HepG2 (cell line): ENCODE data around the gene PDE3A. TPM values are rescaled to one million over a fixed set of nuclear protein-coding genes. Genes with fewer than 3 reads are reported as not detected.

ENCODE experiments used
- ATAC-seq: fragments of 200-7000 bp; cut with Tn5 transposase; 3 replicates; pipeline ENCODE4 v1.9.1; 2020; ENCODE audit warnings: mild to moderate bottlenecking, moderate library complexity
- BruUV-seq: library from RNA; stranded (reverse); fragments of 400-500 nt; replicated peaks from 2 replicates; lab custom pipeline; 2021; lab: Mats Ljungman, UMichigan
- CTCF ChIA-PET: fragments of 300-600 bp; formaldehyde crosslinking; extraction: SDS; loops from one replicate; lab custom pipeline; 2021; ENCODE audit warnings: low total read pairs, inconsistent platforms, low intra/inter-chr PET ratio; lab: Yijun Ruan, JAX
- POLR2A ChIA-PET: fragments of 350-600 bp; sonication (Branson Sonifier 250); formaldehyde crosslinking; loops from one replicate; lab custom pipeline; 2020; ENCODE audit warnings: antibody characterized with exemption, inconsistent platforms; lab: Yijun Ruan, JAX
- DNase-seq: peaks from one replicate; pipeline ENCODE4 v3.0.0-alpha.2; 2015; ENCODE audit warnings: low spot score
- FAIRE-seq: peaks from 3 replicates; lab custom pipeline; 2011; peaks lifted over from hg19 to GRCh38; lab: Jason Lieb, UNC
- H2AFZ ChIP-seq: one replicate; pipeline ENCODE4 v1.6.1; 2011; ENCODE audit warnings: low read length, inconsistent platforms
- H3K27ac ChIP-seq: fragments of 300-600 bp; 3 replicates; pipeline ENCODE4 v1.8.0; 2011; ENCODE audit warnings: mixed run types, mild to moderate bottlenecking, mixed read lengths, low read length, inconsistent platforms; ENCODE audit not compliant: insufficient read depth; ENCODE audit errors: extremely low read length
- H3K27me3 ChIP-seq, 2 experiments: fragments of 200-600 bp in 1 of 2; 2 replicates in 1 of 2; 3 replicates in 1 of 2; pipeline versions ENCODE4 v1.6.0 to v1.8.0; 2011; ENCODE audit warnings: low read length in 2 of 2, mild to moderate bottlenecking in 2 of 2, moderate library complexity in 2 of 2, inconsistent platforms in 1 of 2; ENCODE audit not compliant: insufficient read depth in 2 of 2, control insufficient read depth in 1 of 2
- H3K36me3 ChIP-seq, 2 experiments: fragments of 200-600 bp in 1 of 2; replicated peaks in 1 of 2; 2 replicates in 1 of 2; 3 replicates in 1 of 2; pipeline versions ENCODE4 v1.5.1 to v1.8.0; 2011; ENCODE audit warnings: low read length in 2 of 2, inconsistent platforms in 1 of 2; ENCODE audit not compliant: insufficient read depth in 2 of 2, control insufficient read depth in 1 of 2
- H3K4me1 ChIP-seq: 2 replicates; pipeline ENCODE4 v1.5.1; 2012; ENCODE audit warnings: low read length, inconsistent platforms; ENCODE audit not compliant: insufficient read depth
- H3K4me2 ChIP-seq: 2 replicates; pipeline ENCODE4 v1.6.0; 2011; ENCODE audit warnings: low read depth, low read length, inconsistent platforms
- H3K4me3 ChIP-seq, 3 experiments: fragments of 200-600 bp in 1 of 3; sonication (generic), shearing (Covaris generic) in 1 of 3; replicated peaks in 1 of 3; 2 replicates each; pipeline ENCODE4 v1.5.1; 2011 to 2016; ENCODE audit warnings: low read length in 3 of 3, inconsistent platforms in 2 of 3, low read depth in 2 of 3, mild to moderate bottlenecking in 2 of 3, control low read depth in 1 of 3, mixed read lengths in 1 of 3; ENCODE audit not compliant: insufficient read depth in 1 of 3
- H3K79me2 ChIP-seq: one replicate; pipeline ENCODE4 v1.6.1; 2011; ENCODE audit warnings: low read length, inconsistent platforms; ENCODE audit not compliant: insufficient read depth
- H3K9ac ChIP-seq: 2 replicates; pipeline ENCODE4 v1.6.0; 2011; ENCODE audit warnings: mild to moderate bottlenecking, low read depth, low read length, inconsistent platforms; ENCODE audit not compliant: insufficient read depth
- H3K9me3 ChIP-seq: 2 replicates; pipeline ENCODE4 v1.5.1; 2012; ENCODE audit warnings: mild to moderate bottlenecking, low read length
- H4K20me1 ChIP-seq: 2 replicates; pipeline ENCODE4 v1.6.0; 2011; ENCODE audit warnings: inconsistent platforms, mild to moderate bottlenecking, low read length, moderate library complexity; ENCODE audit not compliant: insufficient read depth
- ATF1 ChIP-seq: IDR thresholded peaks from 2 replicates; pipeline ENCODE4 v1.6.1; 2016; ENCODE audit warnings: mild to moderate bottlenecking, control low read depth
- BCL6 ChIP-seq: IDR thresholded peaks from 2 replicates; pipeline ENCODE4 v1.6.1; 2016; ENCODE audit warnings: missing genetic modification reagents, missing compliant biosample characterization
- CTCF ChIP-seq: sonication (generic); formaldehyde crosslinking; IDR thresholded peaks from 2 replicates; pipeline ENCODE4 v1.5.0; 2020; ENCODE audit warnings: mild to moderate bottlenecking, missing genetic modification reagents, moderate library complexity
- DR1 ChIP-seq: sonication (generic); formaldehyde crosslinking; IDR thresholded peaks from 2 replicates; pipeline ENCODE4 v1.8.0; 2021; ENCODE audit warnings: mild to moderate bottlenecking, missing genetic modification reagents, inconsistent platforms
- HCFC1 ChIP-seq: fragments of 150-350 bp; IDR thresholded peaks from 2 replicates; pipeline ENCODE4 v1.6.1; 2014; ENCODE audit warnings: low read depth, low read length
- HES4 ChIP-seq: sonication (generic); formaldehyde crosslinking; IDR thresholded peaks from 2 replicates; pipeline ENCODE4 v1.9.0; 2021; ENCODE audit warnings: mild to moderate bottlenecking, missing genetic modification reagents, borderline replicate concordance
- KAT8 ChIP-seq: IDR thresholded peaks from 2 replicates; pipeline ENCODE4 v1.6.1; 2016; ENCODE audit warnings: missing genetic modification reagents, missing compliant biosample characterization
- LCORL ChIP-seq, 2 experiments: fragments of 450-650 bp in 1 of 2; sonication (generic) in 1 of 2; formaldehyde crosslinking in 1 of 2; IDR thresholded peaks; 2 replicates each; pipeline versions ENCODE4 v1.5.0 to v1.6.1; 2017 to 2020; ENCODE audit warnings: antibody characterized with exemption in 1 of 2, missing genetic modification reagents in 1 of 2
- PCBP1 ChIP-seq: fragments of 200-400 bp; formaldehyde crosslinking; IDR thresholded peaks from 2 replicates; pipeline ENCODE4 v1.6.1; 2017; ENCODE audit warnings: mild to moderate bottlenecking, low read depth, low read length, borderline replicate concordance
- TRIM24 ChIP-seq: sonication (generic); formaldehyde crosslinking; IDR thresholded peaks from 2 replicates; pipeline ENCODE4 v1.8.0; 2022; ENCODE audit warnings: mild to moderate bottlenecking, missing genetic modification reagents
- ZNF260 ChIP-seq: sonication (generic); formaldehyde crosslinking; IDR thresholded peaks from 2 replicates; pipeline ENCODE4 v1.4.0; 2020; ENCODE audit warnings: missing genetic modification reagents, low read depth, mild to moderate bottlenecking, borderline replicate concordance
- ZNF552 ChIP-seq: sonication (generic); formaldehyde crosslinking; IDR thresholded peaks from 2 replicates; pipeline ENCODE4 v1.9.0; 2022; ENCODE audit warnings: missing genetic modification reagents, mild to moderate bottlenecking, borderline replicate concordance
- ZNF557 ChIP-seq: sonication (generic); formaldehyde crosslinking; IDR thresholded peaks from 2 replicates; pipeline ENCODE4 v1.4.0; 2020; ENCODE audit warnings: missing genetic modification reagents
- WGBS: methylation state at CpG from one replicate; pipeline ENCODE4 v1.1.6; 2017; ENCODE audit warnings: low lambda C conversion rate; 5-methylcytosine and 5-hydroxymethylcytosine counted together
- in situ Hi-C: cut with HindIII; loops from 2 replicates; pipeline ENCODE4 v1.10.0; 2017; ENCODE audit warnings: low pct_unique_long_range_greater_than_20kb; ENCODE audit not compliant: extremely low pct_ligation_motif_present
- intact Hi-C: fragments of 100-400 bp; cut with micrococcal nuclease; formaldehyde crosslinking; loops from one replicate; pipeline ENCODE4 v1.10.0; 2022; ENCODE audit not compliant: unreplicated experiment
- polyA plus RNA-seq, 8 experiments: library from polyadenylated mRNA; depleted of rRNA in 3 of 8; stranded (reverse) in 7 of 8; unstranded in 1 of 8; fragments of >200 nt; fragmentation: Illumina TruSeq in 4 of 8; extraction: Trizol in 4 of 8; gene quantifications; 2 replicates each; pipeline versions ENCODE4 v1.2.1 to v1.2.3, GENCODE V29; 2011 to 2016; ENCODE audit warnings: low read depth in 4 of 8, missing spikeins in 1 of 8, mixed read lengths in 1 of 8; ENCODE audit not compliant: insufficient read depth in 1 of 8
- total RNA-seq, 5 experiments: library from RNA; depleted of rRNA; stranded (reverse); fragments of >200 nt; fragmentation: Illumina TruSeq; extraction: Trizol; gene quantifications; 2 replicates each; pipeline ENCODE4 v1.2.3, GENCODE V29; 2016; ENCODE audit warnings: low read depth in 1 of 5
- TF ChIP-seq, protein P1 (sequence below): sonication (generic); formaldehyde crosslinking; IDR thresholded peaks from 2 replicates; pipeline ENCODE4 v1.5.0; 2020; ENCODE audit warnings: mild to moderate bottlenecking, low read depth, missing genetic modification reagents, borderline replicate concordance
- TF ChIP-seq, protein P2 (sequence below): sonication (generic); formaldehyde crosslinking; IDR thresholded peaks from 2 replicates; pipeline ENCODE4 v1.4.0; 2020; ENCODE audit warnings: mild to moderate bottlenecking, missing genetic modification reagents

PDE3A gene
- total and polyA plus RNA-seq, 2 of the 13 experiments (the other 11 are each of a cell fraction or from before 2014, with no cell fraction given) = 0.77 to 1.5 TPM

DNA sequence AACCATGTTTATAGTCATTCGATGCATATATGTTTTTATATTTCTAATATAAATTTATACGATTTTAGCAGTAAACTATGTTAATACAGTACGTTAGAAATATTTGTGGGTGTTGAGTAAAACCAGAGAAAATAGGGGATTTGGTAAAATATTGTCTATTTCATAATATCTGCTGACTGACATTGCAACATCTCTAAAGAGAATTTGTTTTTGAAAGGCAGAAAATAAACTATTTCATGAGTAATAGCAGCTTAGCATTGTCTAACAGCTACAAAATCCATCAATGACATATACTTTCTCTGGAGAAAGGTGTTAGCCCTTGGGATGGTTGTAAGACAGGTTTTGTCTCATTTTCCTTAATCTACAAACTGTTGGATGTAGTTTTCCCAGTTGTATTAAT lies 144.9 kb downstream of the PDE3A start:
- in situ Hi-C loops = no loop called here
- Histone ChIP-seq H3K4me1 (no peaks in the 10 kb centered on the region), H3K27ac (no peak overlapping the region)
- TF ChIP-seq, protein P1, sequence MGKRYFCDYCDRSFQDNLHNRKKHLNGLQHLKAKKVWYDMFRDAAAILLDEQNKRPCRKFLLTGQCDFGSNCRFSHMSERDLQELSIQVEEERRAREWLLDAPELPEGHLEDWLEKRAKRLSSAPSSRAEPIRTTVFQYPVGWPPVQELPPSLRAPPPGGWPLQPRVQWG = no peak
- TF ChIP-seq HCFC1 = no peak
- no peak for TF ChIP-seq DR1 (CRISPR knock-in tag)
- no peak for TF ChIP-seq ATF1
- TF ChIP-seq ZNF552 = no peak
- no peak for TF ChIP-seq LCORL (IDR thresholded peaks at IDR 0.05)
- TF ChIP-seq LCORL (CRISPR knock-in tag; IDR thresholded peaks at IDR 0.05) = no peak
- TF ChIP-seq ZNF260 (CRISPR knock-in tag) = no peak
- TF ChIP-seq CTCF (CRISPR knock-in tag) = no peak
- TF ChIP-seq HES4 (CRISPR knock-in tag) = no peak
- TF ChIP-seq ZNF557 (CRISPR knock-in tag) = no peak
- no peak for TF ChIP-seq PCBP1
- TF ChIP-seq TRIM24 (CRISPR knock-in tag) = no peak
- TF ChIP-seq BCL6 (CRISPR knock-in tag) = no peak
- TF ChIP-seq, protein P2, sequence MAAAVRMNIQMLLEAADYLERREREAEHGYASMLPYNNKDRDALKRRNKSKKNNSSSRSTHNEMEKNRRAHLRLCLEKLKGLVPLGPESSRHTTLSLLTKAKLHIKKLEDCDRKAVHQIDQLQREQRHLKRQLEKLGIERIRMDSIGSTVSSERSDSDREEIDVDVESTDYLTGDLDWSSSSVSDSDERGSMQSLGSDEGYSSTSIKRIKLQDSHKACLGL (CRISPR knock-in tag) = no peak
- no peak for TF ChIP-seq KAT8 (CRISPR knock-in tag)
- TF ChIP-seq, all 625 proteins: peak for 0
- ChIA-PET CTCF (no interaction called here), POLR2A (no interaction called here)
- BruUV-seq = no TSS peak
- no peak overlapping the region for H3K9ac ChIP-seq
- FAIRE-seq (no peak), DNase-seq (no peak), ATAC-seq (no peak)
- no peak overlapping the region for H3K4me2 ChIP-seq
- H3K27me3 ChIP-seq = no peaks in the 10 kb centered on the region
- H3K36me3 ChIP-seq = no peaks in the 10 kb centered on the region
- no peak overlapping the region for H3K4me3 ChIP-seq
- no peaks in the 10 kb centered on the region for H4K20me1 ChIP-seq
- no peaks in the 10 kb centered on the region for H3K9me3 ChIP-seq
- no peak overlapping the region for H2AFZ ChIP-seq
- intact Hi-C loops = no loop called here
- 0% methylated on average over 3 of the region's 3 CpGs for WGBS
- H3K79me2 ChIP-seq = no peaks in the 10 kb centered on the region
